ENCODE results near the gene SLC8A1. TPM values are rescaled to one million over a fixed set of nuclear protein-coding genes. Genes with fewer than 3 reads are reported as not detected.

The SLC8A1 gene
- total RNA-seq, 1 experiment from 2014 or later = not detected

- ChIA-PET POLR2A (ENCODE audit: low non-redundant PET) (no interaction called here), CTCF (no interaction called here)
- Histone ChIP-seq H3K4me3 (ENCODE audit: low read depth, low read length, poor library complexity, severe bottlenecking) (no peak overlapping the region), H3K9me3 (ENCODE audit: low read depth, low read length, poor library complexity, severe bottlenecking) (no peaks in the 10 kb centered on the region), H3K36me3 (ENCODE audit: insufficient read depth, low read length, poor library complexity, severe bottlenecking) (no peaks in the 10 kb centered on the region), H3K27ac (ENCODE audit: low read depth, low read length, poor library complexity, severe bottlenecking) (no peak overlapping the region), H3K27me3 (replicated peaks; ENCODE audit: insufficient read depth, low read depth, low read length, poor library complexity) (peaks cover 78% of the 10 kb centered on the region), H3K4me1 (ENCODE audit: insufficient read depth, low read length, poor library complexity, severe bottlenecking) (no peaks in the 10 kb centered on the region)
- no TSS peak for BruUV-seq (replicated peaks)
- intact Hi-C loops (cut with micrococcal nuclease; ENCODE audit: unreplicated experiment) = no loop called here
- TF ChIP-seq CTCF (conservative IDR thresholded peaks at IDR 0.05; ENCODE audit: low read depth, low read length) = no peak
- TF ChIP-seq EZH2 (IDR thresholded peaks at IDR 0.05; ENCODE audit: borderline replicate concordance, low read depth, low read length, poor library complexity, severe bottlenecking) = no peak
- DNase-seq (ENCODE audit: low spot score) = no peak
These were observed 84.2 kb downstream of the SLC8A1 start for GRCh38 chr2:40367652-40368051.

- intact Hi-C loops (cut with micrococcal nuclease; ENCODE audit: unreplicated experiment) = no loop called here
- ChIA-PET POLR2A (ENCODE audit: low non-redundant PET) (no interaction called here), CTCF (no interaction called here)
- Histone ChIP-seq H3K9me3 (ENCODE audit: low read depth, low read length, poor library complexity, severe bottlenecking) (no peaks in the 10 kb centered on the region), H3K27me3 (replicated peaks; ENCODE audit: insufficient read depth, low read depth, low read length, poor library complexity) (peaks cover 74% of the 10 kb centered on the region), H3K4me1 (ENCODE audit: insufficient read depth, low read length, poor library complexity, severe bottlenecking) (no peaks in the 10 kb centered on the region), H3K36me3 (ENCODE audit: insufficient read depth, low read length, poor library complexity, severe bottlenecking) (no peaks in the 10 kb centered on the region), H3K4me3 (ENCODE audit: low read depth, low read length, poor library complexity, severe bottlenecking) (no peak overlapping the region), H3K27ac (ENCODE audit: low read depth, low read length, poor library complexity, severe bottlenecking) (no peak overlapping the region)
- BruUV-seq (replicated peaks) = no TSS peak
- TF ChIP-seq CTCF (conservative IDR thresholded peaks at IDR 0.05; ENCODE audit: low read depth, low read length) (no peak), EZH2 (IDR thresholded peaks at IDR 0.05; ENCODE audit: borderline replicate concordance, low read depth, low read length, poor library complexity, severe bottlenecking) (no peak)
- no peak for DNase-seq (ENCODE audit: low spot score)
These were observed 84.9 kb downstream of the SLC8A1 start for GRCh38 chr2:40367032-40367431.

- ChIA-PET CTCF (no interaction called here), POLR2A (ENCODE audit: low non-redundant PET) (no interaction called here)
- Histone ChIP-seq H3K27me3 (replicated peaks; ENCODE audit: insufficient read depth, low read depth, low read length, poor library complexity) (peaks cover 66% of the 10 kb centered on the region), H3K27ac (ENCODE audit: low read depth, low read length, poor library complexity, severe bottlenecking) (no peak overlapping the region), H3K36me3 (ENCODE audit: insufficient read depth, low read length, poor library complexity, severe bottlenecking) (no peaks in the 10 kb centered on the region), H3K4me1 (ENCODE audit: insufficient read depth, low read length, poor library complexity, severe bottlenecking) (no peaks in the 10 kb centered on the region), H3K9me3 (ENCODE audit: low read depth, low read length, poor library complexity, severe bottlenecking) (no peaks in the 10 kb centered on the region), H3K4me3 (ENCODE audit: low read depth, low read length, poor library complexity, severe bottlenecking) (no peak overlapping the region)
- no peak for DNase-seq (ENCODE audit: low spot score)
- no peak for TF ChIP-seq EZH2 (IDR thresholded peaks at IDR 0.05; ENCODE audit: borderline replicate concordance, low read depth, low read length, poor library complexity, severe bottlenecking)
- no peak for TF ChIP-seq CTCF (conservative IDR thresholded peaks at IDR 0.05; ENCODE audit: low read depth, low read length)
- intact Hi-C loops (cut with micrococcal nuclease; ENCODE audit: unreplicated experiment) = no loop called here
- BruUV-seq (replicated peaks) = no TSS peak
These were observed 87.6 kb downstream of the SLC8A1 start for GRCh38 chr2:40364151-40364874.
